SK-N-MC (cell line): ENCODE measurements around the gene CPT2.

Source experiments
- DNase-seq: peaks from one replicate; pipeline ENCODE4 v3.0.0-alpha.2; 2011; ENCODE audit warnings: low read depth, low spot score
- H3K27ac ChIP-seq: fragments of 200-600 bp; sonication (generic); 2 replicates; pipeline ENCODE4 v1.5.1; 2016; ENCODE audit warnings: mixed run types
- H3K36me3 ChIP-seq: fragments of 200-600 bp; sonication (generic); 2 replicates; pipeline ENCODE4 v1.6.1; 2017; ENCODE audit warnings: antibody characterized with exemption, low read length, mixed read lengths; ENCODE audit not compliant: insufficient read depth
- H3K4me3 ChIP-seq: fragments of 200-600 bp; sonication (generic); 2 replicates; pipeline ENCODE4 v1.5.1; 2016
- H3K9ac ChIP-seq: fragments of 200-600 bp; sonication (generic); 2 replicates; pipeline ENCODE4 v1.8.0; 2017; ENCODE audit warnings: mixed run types, mixed read lengths; ENCODE audit not compliant: insufficient read length
- H3K9me3 ChIP-seq: fragments of 200-600 bp; sonication (generic); 2 replicates; pipeline ENCODE4 v1.6.1; 2017; ENCODE audit warnings: low read depth, mild to moderate bottlenecking, antibody characterized with exemption, low read length, moderate library complexity, mixed read lengths
- EZH2 ChIP-seq: fragments of 200-600 bp; sonication (generic); IDR thresholded peaks from one replicate; pipeline ENCODE4 v1.6.1; 2017; ENCODE audit warnings: antibody characterized with exemption
- FOXP2 ChIP-seq: optimal IDR thresholded peaks from 2 replicates; pipeline ENCODE3; 2011; ENCODE audit warnings: mild to moderate bottlenecking, moderate library complexity; ENCODE audit not compliant: insufficient read depth; ENCODE audit errors: extremely low read length, control extremely low read depth
- POLR2AphosphoS5 ChIP-seq: IDR thresholded peaks from 2 replicates; pipeline ENCODE4 v1.6.1; 2012; ENCODE audit warnings: mild to moderate bottlenecking, low read depth, low read length, borderline replicate concordance

CPT2 gene

DNA sequence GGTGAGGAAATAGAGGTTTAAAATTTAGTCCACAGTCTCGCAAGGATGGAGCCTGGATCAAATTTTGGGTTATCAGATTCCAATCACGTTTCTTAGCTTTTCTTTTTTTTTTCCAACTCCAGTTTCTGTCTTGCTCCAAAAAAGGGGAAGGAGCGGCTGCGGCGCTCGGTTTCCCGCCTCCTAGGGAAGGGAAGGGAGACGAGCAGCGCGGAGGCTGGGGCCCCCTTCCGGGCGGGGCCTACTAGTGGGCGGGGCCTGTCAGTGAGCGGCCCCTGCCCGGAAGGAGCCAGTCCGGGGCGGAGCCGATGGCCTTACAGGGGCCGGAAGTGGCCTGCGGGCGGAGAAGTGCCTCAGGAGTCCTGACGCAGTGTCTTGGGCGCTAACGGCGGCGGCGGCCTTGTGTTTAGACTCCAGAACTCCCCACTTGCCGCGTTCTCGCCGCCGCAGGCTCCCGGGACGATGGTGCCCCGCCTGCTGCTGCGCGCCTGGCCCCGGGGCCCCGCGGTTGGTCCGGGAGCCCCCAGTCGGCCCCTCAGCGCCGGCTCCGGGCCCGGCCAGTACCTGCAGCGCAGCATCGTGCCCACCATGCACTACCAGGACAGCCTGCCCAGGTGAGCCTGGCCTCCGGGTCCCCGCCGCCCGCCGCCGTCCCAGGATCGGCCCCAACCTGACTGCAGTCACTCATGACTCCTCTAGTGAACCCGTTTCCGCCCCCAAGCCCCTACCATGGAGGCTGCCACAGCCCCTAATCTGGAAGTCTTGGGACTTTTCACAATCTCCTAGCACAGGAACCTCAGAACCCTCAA lies at the start of gene CPT2:
CPT2 (plus strand) TSS at position 340 of the 806 bp plus-strand sequence; CDS start at position 460, 120 bp downstream.
- Histone ChIP-seq H3K9me3 (no peaks in the 10 kb centered on the region), H3K4me3 (peak within 1 kb of the TSS; percentile 90), H3K36me3 (no peaks in the 10 kb centered on the region), H3K9ac (peak within 1 kb of the TSS; percentile 83), H3K27ac (peak within 1 kb of the TSS; percentile 74)
- TF ChIP-seq POLR2AphosphoS5 (peak; percentile 95), FOXP2 (no peak)
- DNase-seq: peak; percentile 5

- H3K27ac ChIP-seq: peak overlapping the region; percentile 92
- TF ChIP-seq EZH2 (no peak), POLR2AphosphoS5 (no peak), FOXP2 (no peak)
- peak; percentile 39 for DNase-seq
- H3K9me3 ChIP-seq: no peaks in the 10 kb centered on the region
- peak overlapping the region; percentile 69 for H3K9ac ChIP-seq
- H3K4me3 ChIP-seq: peak overlapping the region; percentile 10; the same call in 1 of the 2 replicates
- H3K36me3 ChIP-seq: no peaks in the 10 kb centered on the region
Observed at GRCh38 chr1:53147174-53147573, 49.5 kb upstream of the CPT2 start.

- Histone ChIP-seq H3K9me3 (no peaks in the 10 kb centered on the region), H3K27ac (no peak overlapping the region), H3K9ac (no peak overlapping the region), H3K4me3 (no peak overlapping the region), H3K36me3 (no peaks in the 10 kb centered on the region)
- no peak for TF ChIP-seq POLR2AphosphoS5
- TF ChIP-seq EZH2: no peak
- no peak for TF ChIP-seq FOXP2
- no peak for DNase-seq
Observed at GRCh38 chr1:53148123-53148522, 48.5 kb upstream of the CPT2 start.

DNA sequence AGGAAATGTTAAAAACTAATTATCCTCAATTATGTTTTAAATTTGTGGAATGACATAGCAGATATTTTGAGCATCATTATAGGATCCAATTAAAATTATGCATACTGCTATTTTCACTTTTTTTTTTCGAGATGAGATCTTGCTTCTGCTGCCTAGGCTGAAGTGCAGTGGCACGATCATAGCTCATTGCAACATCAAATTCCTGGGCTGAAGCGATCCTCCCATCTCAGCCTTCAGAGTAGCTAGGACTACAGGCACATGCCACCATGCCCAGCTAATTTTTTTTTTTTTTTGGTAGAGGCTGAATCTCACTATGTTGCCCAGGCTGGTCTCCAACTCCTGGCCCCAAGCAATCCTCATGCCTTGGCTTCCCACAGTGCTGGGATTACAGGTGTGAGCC lies 42.9 kb upstream of the CPT2 start:
- DNase-seq: no peak
- no peak for TF ChIP-seq EZH2
- TF ChIP-seq POLR2AphosphoS5: no peak
- TF ChIP-seq FOXP2: no peak
- Histone ChIP-seq H3K9ac (no peak overlapping the region), H3K27ac (no peak overlapping the region), H3K9me3 (no peaks in the 10 kb centered on the region), H3K4me3 (no peak overlapping the region), H3K36me3 (no peaks in the 10 kb centered on the region)

- no peaks in the 10 kb centered on the region for H3K9me3 ChIP-seq
- no peak overlapping the region for H3K9ac ChIP-seq
- TF ChIP-seq FOXP2 (no peak), POLR2AphosphoS5 (no peak)
- no peak overlapping the region for H3K4me3 ChIP-seq
- H3K36me3 ChIP-seq: no peaks in the 10 kb centered on the region
- DNase-seq: no peak
- no peak overlapping the region for H3K27ac ChIP-seq
Observed at GRCh38 chr1:53154859-53155438, 41.7 kb upstream of the CPT2 start.

DNA sequence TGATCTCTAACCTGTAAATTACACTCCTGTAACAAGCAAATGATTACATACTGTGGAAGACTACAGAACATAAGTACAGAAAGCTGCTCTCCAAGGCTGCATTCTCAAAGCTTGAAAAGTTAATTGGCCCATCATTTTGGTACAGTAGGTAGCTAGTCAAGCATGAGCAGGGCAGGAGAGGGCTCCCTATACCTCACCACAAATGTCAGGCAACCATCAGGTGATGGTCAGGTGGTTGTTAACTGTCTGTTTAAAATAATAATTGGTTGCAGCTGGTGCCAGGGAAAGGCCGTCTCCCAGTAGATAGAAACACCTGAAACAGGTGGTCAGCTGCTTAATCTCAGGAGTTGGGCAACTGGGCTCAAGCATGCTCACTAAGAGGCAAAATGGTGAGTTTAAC lies 41.1 kb upstream of the CPT2 start:
- TF ChIP-seq FOXP2: no peak
- no peak for TF ChIP-seq POLR2AphosphoS5
- no peak for TF ChIP-seq EZH2
- Histone ChIP-seq H3K9me3 (no peaks in the 10 kb centered on the region), H3K9ac (no peak overlapping the region), H3K27ac (no peak overlapping the region), H3K36me3 (no peaks in the 10 kb centered on the region), H3K4me3 (no peak overlapping the region)
- no peak for DNase-seq

DNA sequence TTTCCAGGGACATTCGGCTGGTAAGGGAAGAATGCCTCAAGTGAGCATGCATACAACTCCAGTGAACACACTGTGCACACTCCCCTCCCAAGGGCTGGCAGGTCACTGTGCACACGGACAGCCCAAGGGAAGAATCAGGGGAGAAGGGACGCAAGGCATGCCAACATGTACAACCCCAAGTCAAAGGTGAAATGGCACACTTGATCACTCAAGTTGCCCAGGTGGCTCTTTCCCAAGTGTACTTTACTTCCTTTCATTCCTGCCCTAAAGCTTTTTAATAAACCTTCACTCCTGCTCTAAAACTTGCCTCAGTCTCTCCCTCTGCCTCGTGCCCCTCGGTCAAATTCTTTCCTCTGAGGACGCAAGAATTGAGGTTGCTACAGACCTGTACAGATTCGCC lies 40.7 kb upstream of the CPT2 start:
- Histone ChIP-seq H3K36me3 (no peaks in the 10 kb centered on the region), H3K9ac (no peak overlapping the region), H3K27ac (no peak overlapping the region), H3K9me3 (no peaks in the 10 kb centered on the region), H3K4me3 (no peak overlapping the region)
- no peak for DNase-seq
- TF ChIP-seq POLR2AphosphoS5: no peak
- TF ChIP-seq EZH2: no peak
- no peak for TF ChIP-seq FOXP2

- DNase-seq: no peak
- Histone ChIP-seq H3K9ac (no peak overlapping the region), H3K36me3 (no peaks in the 10 kb centered on the region), H3K9me3 (no peaks in the 10 kb centered on the region), H3K4me3 (no peak overlapping the region), H3K27ac (no peak overlapping the region)
- TF ChIP-seq POLR2AphosphoS5: no peak
- TF ChIP-seq EZH2: no peak
- TF ChIP-seq FOXP2: no peak
Observed at GRCh38 chr1:53156783-53157182, 39.8 kb upstream of the CPT2 start.

DNA sequence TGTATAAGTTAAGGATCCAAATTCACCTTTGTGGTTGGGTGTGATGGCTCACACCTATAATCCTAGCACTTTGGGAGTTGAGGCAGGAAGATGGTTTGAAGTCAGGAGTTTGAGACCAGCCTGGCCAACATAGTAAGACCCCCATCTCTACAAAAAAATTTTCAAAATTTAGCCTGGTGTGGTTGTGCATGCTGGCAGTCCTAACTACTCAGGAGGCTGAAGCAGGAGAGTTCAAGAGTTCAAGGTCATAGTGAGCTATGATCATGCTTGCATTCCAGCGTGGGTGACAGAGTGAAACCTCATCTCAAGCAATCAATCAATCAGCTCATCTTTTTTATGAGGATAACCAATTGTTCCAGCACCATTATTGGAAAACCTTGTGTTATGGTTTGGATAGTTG lies 37.7 kb upstream of the CPT2 start:
- Histone ChIP-seq H3K4me3 (no peak overlapping the region), H3K9ac (no peak overlapping the region), H3K27ac (no peak overlapping the region), H3K36me3 (no peaks in the 10 kb centered on the region), H3K9me3 (no peaks in the 10 kb centered on the region)
- no peak for DNase-seq
- TF ChIP-seq EZH2: no peak
- no peak for TF ChIP-seq FOXP2
- no peak for TF ChIP-seq POLR2AphosphoS5
